DOHH2 (cell line): ENCODE measurements around the gene CIDEA.

Experiments used
- H3F3A ChIP-seq: fragments of 200-600 bp; sonication (generic), shearing (Covaris generic); 2 replicates; pipeline ENCODE4 v1.6.0; 2016; ENCODE audit warnings: antibody characterized with exemption, mild to moderate bottlenecking; ENCODE audit not compliant: control insufficient read depth, insufficient read depth
- H3K27ac ChIP-seq: fragments of 200-600 bp; sonication (generic); 2 replicates; pipeline ENCODE4 v1.5.1; 2014; ENCODE audit warnings: low read depth, mild to moderate bottlenecking, low read length, moderate library complexity
- H3K27me3 ChIP-seq: fragments of 200-600 bp; sonication (generic); 2 replicates; pipeline ENCODE4 v1.6.1; 2014; ENCODE audit warnings: mild to moderate bottlenecking, low read length, mixed read lengths; ENCODE audit not compliant: control insufficient read depth
- H3K36me3 ChIP-seq: fragments of 200-600 bp; sonication (generic); 2 replicates; pipeline ENCODE4 v1.6.1; 2014; ENCODE audit warnings: mild to moderate bottlenecking, low read length, moderate library complexity, mixed read lengths; ENCODE audit not compliant: control insufficient read depth
- H3K4me1 ChIP-seq: fragments of 200-600 bp; sonication (generic); 2 replicates; pipeline ENCODE4 v1.6.1; 2014; ENCODE audit warnings: mild to moderate bottlenecking, low read length, mixed read lengths; ENCODE audit not compliant: control insufficient read depth
- H3K4me2 ChIP-seq: fragments of 200-600 bp; sonication (generic); 2 replicates; pipeline ENCODE4 v1.6.0; 2014; ENCODE audit warnings: mild to moderate bottlenecking, low read length, moderate library complexity
- H3K4me3 ChIP-seq: fragments of 200-600 bp; sonication (generic); 2 replicates; pipeline ENCODE4 v1.5.1; 2014; ENCODE audit warnings: mild to moderate bottlenecking, low read length, mixed read lengths
- H3K79me2 ChIP-seq: fragments of 200-600 bp; sonication (generic); 2 replicates; pipeline ENCODE4 v1.6.1; 2014; ENCODE audit warnings: mild to moderate bottlenecking, low read length, mixed read lengths; ENCODE audit not compliant: control insufficient read depth
- H3K9me2 ChIP-seq: fragments of 200-600 bp; sonication (generic); replicated peaks from 2 replicates; pipeline ENCODE4 v1.6.1; 2014; ENCODE audit warnings: mild to moderate bottlenecking, low read length, mixed read lengths; ENCODE audit not compliant: control insufficient read depth
- H3K9me3 ChIP-seq: fragments of 200-600 bp; sonication (generic); 2 replicates; pipeline ENCODE4 v1.6.1; 2014; ENCODE audit warnings: antibody characterized with exemption, low read length, mixed read lengths; ENCODE audit not compliant: control insufficient read depth, insufficient read depth
- H4K20me1 ChIP-seq: fragments of 200-600 bp; sonication (generic); 2 replicates; pipeline ENCODE4 v1.6.0; 2014; ENCODE audit warnings: low read depth, mild to moderate bottlenecking, antibody characterized with exemption, low read length, moderate library complexity; ENCODE audit not compliant: control insufficient read depth, insufficient read depth
- EZH2phosphoT487 ChIP-seq: fragments of 200-600 bp; sonication (generic); IDR thresholded peaks from 2 replicates; pipeline ENCODE4 v1.6.1; 2017; ENCODE audit warnings: borderline replicate concordance, mild to moderate bottlenecking, antibody characterized with exemption, low read length, moderate library complexity, mixed read lengths
- TF ChIP-seq, protein P1 (sequence below): fragments of 200-600 bp; sonication (generic); IDR thresholded peaks from one replicate; pipeline ENCODE4 v1.5.1; 2014; ENCODE audit warnings: antibody characterized with exemption, mild to moderate bottlenecking, low read depth, low read length; ENCODE audit not compliant: poor library complexity, severe bottlenecking

The CIDEA gene

GRCh38 chr18:12287131-12287681, 33.0 kb downstream of the CIDEA start:
- H3K9me3 ChIP-seq, result no peaks in the 10 kb centered on the region
- H3K27me3 ChIP-seq, result peaks cover 5% of the 10 kb centered on the region; the same call in 1 of the 2 replicates
- no peaks in the 10 kb centered on the region for H4K20me1 ChIP-seq
- H3K4me1 ChIP-seq, result no peaks in the 10 kb centered on the region
- H3K79me2 ChIP-seq, result no peaks in the 10 kb centered on the region
- no peaks in the 10 kb centered on the region for H3K36me3 ChIP-seq
- H3K27ac ChIP-seq, result no peak overlapping the region
- TF ChIP-seq, protein P1, sequence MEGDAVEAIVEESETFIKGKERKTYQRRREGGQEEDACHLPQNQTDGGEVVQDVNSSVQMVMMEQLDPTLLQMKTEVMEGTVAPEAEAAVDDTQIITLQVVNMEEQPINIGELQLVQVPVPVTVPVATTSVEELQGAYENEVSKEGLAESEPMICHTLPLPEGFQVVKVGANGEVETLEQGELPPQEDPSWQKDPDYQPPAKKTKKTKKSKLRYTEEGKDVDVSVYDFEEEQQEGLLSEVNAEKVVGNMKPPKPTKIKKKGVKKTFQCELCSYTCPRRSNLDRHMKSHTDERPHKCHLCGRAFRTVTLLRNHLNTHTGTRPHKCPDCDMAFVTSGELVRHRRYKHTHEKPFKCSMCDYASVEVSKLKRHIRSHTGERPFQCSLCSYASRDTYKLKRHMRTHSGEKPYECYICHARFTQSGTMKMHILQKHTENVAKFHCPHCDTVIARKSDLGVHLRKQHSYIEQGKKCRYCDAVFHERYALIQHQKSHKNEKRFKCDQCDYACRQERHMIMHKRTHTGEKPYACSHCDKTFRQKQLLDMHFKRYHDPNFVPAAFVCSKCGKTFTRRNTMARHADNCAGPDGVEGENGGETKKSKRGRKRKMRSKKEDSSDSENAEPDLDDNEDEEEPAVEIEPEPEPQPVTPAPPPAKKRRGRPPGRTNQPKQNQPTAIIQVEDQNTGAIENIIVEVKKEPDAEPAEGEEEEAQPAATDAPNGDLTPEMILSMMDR, result no peak
- TF ChIP-seq EZH2phosphoT487, result no peak
- no peak overlapping the region for H3K4me2 ChIP-seq
- no peaks in the 10 kb centered on the region for H3F3A ChIP-seq
- no peak overlapping the region for H3K4me3 ChIP-seq
- H3K9me2 ChIP-seq, result no peaks in the 10 kb centered on the region

GRCh38 chr18:12287684-12288402, 33.7 kb downstream of the CIDEA start:
- TF ChIP-seq, protein P1, result no peak
- TF ChIP-seq EZH2phosphoT487, result no peak
- H3K4me1 ChIP-seq, result no peaks in the 10 kb centered on the region
- H3K9me3 ChIP-seq, result no peaks in the 10 kb centered on the region
- no peaks in the 10 kb centered on the region for H4K20me1 ChIP-seq
- no peaks in the 10 kb centered on the region for H3F3A ChIP-seq
- peaks cover 5% of the 10 kb centered on the region; the same call in 1 of the 2 replicates for H3K27me3 ChIP-seq
- no peak overlapping the region for H3K27ac ChIP-seq
- no peak overlapping the region for H3K4me3 ChIP-seq
- no peaks in the 10 kb centered on the region for H3K9me2 ChIP-seq
- H3K36me3 ChIP-seq, result no peaks in the 10 kb centered on the region
- H3K4me2 ChIP-seq, result no peak overlapping the region
- H3K79me2 ChIP-seq, result no peaks in the 10 kb centered on the region

DNA sequence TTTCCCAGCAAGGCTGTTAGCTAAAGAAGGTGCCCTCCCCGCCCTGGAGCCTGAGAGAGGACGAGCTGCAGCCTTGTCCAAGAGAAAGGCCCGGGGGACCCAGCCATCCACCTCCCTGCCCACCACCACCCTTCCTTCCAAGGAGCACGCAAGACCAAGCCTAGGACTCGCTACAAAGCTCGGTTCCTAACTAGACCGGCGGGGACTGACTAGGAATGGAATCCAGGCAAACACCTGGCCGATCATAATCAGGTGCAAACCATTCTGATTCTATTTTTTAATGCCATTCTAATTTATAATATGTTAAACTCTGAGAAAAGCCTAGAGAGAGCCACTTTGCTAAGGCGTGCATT, 34.2 kb downstream of the CIDEA start:
- Histone ChIP-seq H3K9me2 (no peaks in the 10 kb centered on the region), H4K20me1 (no peaks in the 10 kb centered on the region), H3F3A (no peaks in the 10 kb centered on the region), H3K27me3 (peaks cover 5% of the 10 kb centered on the region; the same call in 1 of the 2 replicates), H3K9me3 (no peaks in the 10 kb centered on the region), H3K4me2 (no peak overlapping the region), H3K36me3 (no peaks in the 10 kb centered on the region), H3K79me2 (no peaks in the 10 kb centered on the region), H3K27ac (no peak overlapping the region), H3K4me1 (no peaks in the 10 kb centered on the region), H3K4me3 (no peak overlapping the region)
- no peak for TF ChIP-seq EZH2phosphoT487
- TF ChIP-seq, protein P1, result no peak
